DMS79 treated with DMSO at 0.1 percent for 48 hours (cell line): ENCODE measurements around the gene SRGAP1.
"Not testable (repeated sequence)": the region's sequence is repeated elsewhere in the genome, so short reads cannot be mapped to it uniquely, and the experiment has no call there.

Experiments
- DNase-seq: peaks from one replicate; lab custom pipeline; 2025; lab: John Stamatoyannopoulos, UW

SRGAP1 gene

DNA sequence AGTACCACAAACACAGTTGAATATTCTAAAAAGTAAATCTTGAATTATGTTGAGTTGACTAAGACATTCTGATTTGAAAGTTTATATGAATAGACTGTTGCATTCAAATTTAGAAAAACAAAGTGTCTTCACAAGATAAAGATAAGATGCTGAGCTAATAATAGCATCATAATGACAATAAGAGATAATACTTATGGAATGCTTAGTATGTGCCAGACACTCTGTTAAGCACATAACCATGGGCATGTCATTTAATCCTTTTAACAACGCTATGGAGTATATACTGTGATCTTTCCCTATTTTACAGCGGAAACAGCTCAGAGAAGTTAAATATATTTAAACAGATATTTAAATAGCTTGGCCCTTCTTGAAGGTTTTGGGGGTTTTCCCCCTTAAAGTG is 163.4 kb downstream of the SRGAP1 start:
- no peak for DNase-seq

DNA sequence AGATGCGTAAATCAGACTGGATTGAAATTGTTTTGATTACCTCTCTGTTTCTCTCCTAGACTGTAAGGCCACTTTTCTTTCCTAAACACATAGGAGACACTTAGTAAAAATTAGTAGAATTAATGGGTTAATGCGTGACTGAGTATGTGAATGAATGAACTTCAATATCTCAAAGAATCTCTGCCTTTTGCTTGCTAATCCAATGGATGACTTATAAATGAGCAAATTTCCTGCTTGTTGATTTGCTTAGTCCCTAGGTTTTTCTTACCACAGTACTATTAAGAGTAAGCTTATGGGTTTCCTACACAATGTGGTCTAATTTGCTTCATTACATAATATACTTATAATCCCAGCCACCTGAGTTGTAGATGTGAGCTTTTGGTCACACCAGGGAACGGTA is 164.1 kb downstream of the SRGAP1 start:
- DNase-seq = no peak

GRCh38 chr12:64009321-64010068 is 165.0 kb downstream of the SRGAP1 start:
- DNase-seq = no peak

DNA sequence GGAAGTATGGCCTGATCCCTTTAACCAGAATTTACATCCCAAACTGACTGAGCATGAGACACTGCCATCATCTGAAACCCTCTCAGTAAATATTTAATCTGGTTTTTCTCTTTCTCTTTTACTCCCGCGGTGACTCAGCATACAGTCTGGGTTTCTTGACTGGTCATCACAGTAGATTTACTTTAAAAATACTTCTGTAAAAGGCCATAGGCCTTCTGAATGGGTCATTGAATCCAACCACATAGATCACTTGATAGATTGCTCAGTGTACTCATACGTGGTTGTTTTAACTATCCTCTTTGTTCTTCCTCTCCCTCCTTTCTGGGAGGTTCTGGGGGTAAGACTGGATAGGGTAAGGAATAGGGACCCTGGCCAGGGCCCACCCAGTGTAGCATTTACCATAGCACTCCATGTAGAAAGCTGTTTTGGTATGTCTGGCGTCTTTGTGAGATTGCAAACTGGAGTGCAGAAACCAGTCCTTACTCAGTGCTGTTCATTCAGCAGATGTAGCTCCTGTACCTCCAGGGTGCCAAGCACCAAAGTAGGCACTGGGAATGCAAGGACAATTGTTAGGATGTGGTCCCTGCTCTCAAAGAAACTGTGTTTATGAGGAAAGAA is 165.7 kb downstream of the SRGAP1 start:
- DNase-seq = no peak

DNA sequence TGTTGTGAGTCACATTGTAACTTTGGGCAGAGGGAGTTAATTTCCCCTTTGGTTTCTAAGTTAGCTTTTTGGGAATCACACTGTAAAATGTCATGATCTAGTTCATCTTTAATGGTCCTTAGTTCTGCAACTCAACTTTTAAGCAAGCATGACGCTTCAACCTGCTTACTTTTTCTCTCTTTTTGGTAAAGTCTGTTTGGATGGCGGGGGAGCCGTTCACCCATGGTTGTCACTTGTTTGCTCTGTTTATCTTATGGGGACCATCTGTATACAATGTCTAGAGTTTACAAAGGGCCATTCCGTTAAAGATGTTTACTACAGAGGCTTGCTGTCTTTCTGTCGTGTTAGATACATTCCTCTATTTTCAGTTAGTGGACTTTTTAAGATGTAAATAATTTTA is 172.0 kb downstream of the SRGAP1 start:
- peak; percentile 38 for DNase-seq

DNA sequence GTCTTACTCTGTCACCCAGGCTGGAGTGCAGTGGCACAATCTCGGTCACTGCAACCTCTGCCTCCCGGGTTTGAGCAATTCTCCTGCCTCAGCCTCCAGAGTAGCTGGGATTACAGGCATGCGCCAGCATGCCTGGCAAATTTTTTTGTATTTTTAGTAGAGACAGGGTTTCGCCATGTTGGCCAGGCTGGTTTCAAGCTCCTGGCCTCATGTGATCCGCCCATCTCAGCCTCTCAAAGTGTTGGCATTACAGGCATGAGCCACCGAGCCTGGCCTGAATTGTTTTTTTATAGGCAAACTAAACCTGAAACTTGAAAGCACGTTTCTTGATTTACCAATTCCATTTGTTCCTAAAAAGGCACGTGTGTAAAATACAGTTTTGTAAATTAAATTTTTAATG is 173.6 kb downstream of the SRGAP1 start:
- DNase-seq = not testable (repeated sequence)

GRCh38 chr12:64018524-64018923 is 174.0 kb downstream of the SRGAP1 start:
- DNase-seq = no peak

DNA sequence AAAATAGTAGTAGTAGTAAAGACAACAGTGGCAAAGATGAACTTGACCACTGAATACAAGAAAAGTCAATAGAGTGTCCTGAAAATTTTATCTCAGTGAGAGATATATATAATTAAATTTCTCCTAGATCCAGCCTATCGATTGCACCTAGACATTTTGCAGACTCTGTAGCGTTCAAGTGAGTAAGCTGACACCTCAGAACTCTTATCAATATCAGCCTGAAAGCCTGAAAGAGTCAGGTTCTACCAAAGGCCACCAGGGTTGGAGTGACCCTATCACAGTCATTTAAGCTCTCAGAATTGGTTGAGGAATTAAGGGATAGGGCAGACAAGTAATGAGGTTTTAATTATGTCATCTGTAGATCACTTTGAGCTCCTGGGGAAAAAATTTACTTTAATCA is 174.6 kb downstream of the SRGAP1 start:
- DNase-seq = no peak

DNA sequence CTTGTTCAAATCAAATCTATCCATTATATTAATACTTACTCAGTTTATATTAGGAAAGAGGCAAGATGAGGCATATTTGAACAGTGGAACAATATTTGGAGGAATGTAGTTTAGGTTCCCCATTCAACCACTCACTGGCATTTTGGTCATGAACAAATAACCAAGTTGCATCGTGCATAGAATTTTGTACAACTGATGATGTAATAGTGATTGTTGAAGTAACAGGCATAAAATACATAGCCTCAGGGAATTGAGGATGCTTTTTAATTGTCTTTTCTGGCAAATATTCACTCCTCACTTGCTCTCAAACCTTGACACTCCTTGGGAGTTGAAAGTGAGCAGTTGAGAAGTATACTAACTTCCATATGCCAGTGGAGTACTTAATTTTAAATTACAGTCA is 175.2 kb downstream of the SRGAP1 start:
- no peak for DNase-seq

- no peak for DNase-seq
These were observed 180.9 kb downstream of the SRGAP1 start for GRCh38 chr12:64025174-64025958.

DNA sequence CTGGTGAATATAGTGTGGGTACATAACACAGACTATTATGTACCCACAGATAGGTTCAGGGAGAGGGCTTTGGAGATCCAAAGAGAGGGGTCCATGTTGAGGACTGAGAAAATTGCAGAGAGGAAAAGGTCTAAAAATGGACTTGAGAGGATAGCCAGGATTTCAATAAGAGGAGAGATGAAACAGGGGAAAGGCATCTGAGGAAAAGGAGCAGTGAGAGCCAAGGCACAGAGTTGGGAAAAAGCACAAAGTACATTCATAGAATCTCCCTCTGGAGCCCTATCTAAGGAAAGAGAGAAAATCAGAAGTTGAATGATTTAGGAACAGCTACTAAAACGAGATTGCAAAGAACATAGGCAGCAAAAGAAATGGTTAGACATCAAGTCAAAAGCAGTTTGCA is 182.8 kb downstream of the SRGAP1 start:
- DNase-seq = no peak

DNA sequence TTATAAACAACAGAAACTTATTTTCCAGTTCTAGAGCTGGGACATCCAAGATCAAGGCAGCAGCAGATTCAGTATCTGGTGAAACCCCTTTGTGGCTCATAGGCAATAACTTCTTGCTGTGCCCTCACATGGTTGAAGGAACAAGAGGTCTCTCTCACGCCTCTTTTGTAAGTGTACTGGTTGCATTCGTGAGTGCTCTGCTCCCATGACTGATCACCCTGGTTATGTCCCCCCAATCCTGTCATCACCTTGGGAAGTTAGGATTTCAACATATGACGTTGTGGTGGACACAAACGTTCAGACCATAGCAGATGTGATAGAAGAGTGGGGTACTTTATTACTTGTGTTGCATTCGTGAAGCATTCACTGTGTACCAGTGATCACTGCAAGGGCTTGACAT is 184.0 kb downstream of the SRGAP1 start:
- no peak for DNase-seq

GRCh38 chr12:64029013-64029857 is 184.7 kb downstream of the SRGAP1 start:
- DNase-seq = no peak

- DNase-seq = no peak
These were observed 185.7 kb downstream of the SRGAP1 start for GRCh38 chr12:64030155-64030554.

- not testable (repeated sequence) for DNase-seq
These were observed 189.6 kb downstream of the SRGAP1 start for GRCh38 chr12:64034056-64034455.

DNA sequence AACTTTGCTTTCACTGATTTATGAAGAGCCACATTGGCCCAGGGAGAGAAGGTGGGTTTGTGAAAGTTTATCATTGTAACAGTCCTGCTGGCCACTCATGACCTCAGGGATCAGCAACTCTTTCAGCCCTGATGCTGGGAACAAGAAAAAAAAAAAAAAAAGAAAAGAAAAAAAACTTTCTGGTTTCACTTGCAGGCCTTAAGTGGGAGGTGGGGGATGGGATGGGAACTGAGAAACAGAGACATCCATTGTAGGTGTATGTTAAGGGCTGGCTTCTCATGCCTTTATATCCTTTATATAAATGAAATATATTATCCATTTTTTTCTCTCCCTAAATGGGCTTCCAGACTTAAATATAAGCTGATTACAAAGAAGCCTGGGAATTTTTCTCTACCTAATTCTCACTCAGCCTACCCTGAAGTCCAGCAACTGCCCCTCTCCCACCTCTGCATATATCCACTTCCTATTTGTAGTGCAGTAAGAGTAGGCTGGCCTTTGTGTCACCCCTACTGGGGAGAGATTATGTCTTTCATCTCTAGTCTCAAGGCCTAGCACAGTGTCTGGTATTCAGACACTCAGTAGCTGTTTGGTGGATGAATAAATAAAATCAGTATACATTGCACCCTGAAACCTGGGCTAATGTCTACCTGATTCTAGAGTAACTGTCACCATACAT is 190.5 kb downstream of the SRGAP1 start:
- DNase-seq = no peak

GRCh38 chr12:64036414-64036813 is 191.9 kb downstream of the SRGAP1 start:
- DNase-seq = no peak

GRCh38 chr12:64039281-64039871 is 194.9 kb downstream of the SRGAP1 start:
- DNase-seq = peak; percentile 2

- no peak for DNase-seq
These were observed 198.4 kb downstream of the SRGAP1 start for GRCh38 chr12:64042911-64043310.

- DNase-seq = no peak
These were observed 199.7 kb downstream of the SRGAP1 start for GRCh38 chr12:64044191-64044590.

DNA sequence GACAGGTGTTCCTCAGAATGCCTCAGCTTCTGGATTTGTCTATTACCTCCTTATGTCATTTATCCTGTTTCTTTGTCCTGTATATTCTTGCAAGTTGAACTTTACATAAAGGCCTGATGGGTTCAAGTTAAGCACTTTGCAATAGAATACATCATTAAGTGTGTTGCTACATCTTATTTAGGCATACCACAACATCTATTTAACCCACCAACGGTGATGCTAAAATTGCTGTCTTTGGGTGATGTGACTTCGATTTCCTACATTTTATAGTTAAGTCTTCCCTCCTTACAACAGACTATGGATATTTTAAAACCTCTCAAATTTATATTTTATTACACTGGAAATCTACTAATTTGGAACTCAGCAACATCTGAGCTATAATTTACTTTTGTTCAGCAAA is 206.6 kb downstream of the SRGAP1 start:
- no peak for DNase-seq
